ENCODE results near the gene NRSN1. TPM values are rescaled to one million over a fixed set of nuclear protein-coding genes. Genes with fewer than 3 reads are reported as not detected.
"Not testable (repeated sequence)": the region's sequence is repeated elsewhere in the genome, so short reads cannot be mapped to it uniquely, and the experiment has no call there.

Gene NRSN1
- total RNA-seq, 1 donor from 2014 or later = not detected

DNA sequence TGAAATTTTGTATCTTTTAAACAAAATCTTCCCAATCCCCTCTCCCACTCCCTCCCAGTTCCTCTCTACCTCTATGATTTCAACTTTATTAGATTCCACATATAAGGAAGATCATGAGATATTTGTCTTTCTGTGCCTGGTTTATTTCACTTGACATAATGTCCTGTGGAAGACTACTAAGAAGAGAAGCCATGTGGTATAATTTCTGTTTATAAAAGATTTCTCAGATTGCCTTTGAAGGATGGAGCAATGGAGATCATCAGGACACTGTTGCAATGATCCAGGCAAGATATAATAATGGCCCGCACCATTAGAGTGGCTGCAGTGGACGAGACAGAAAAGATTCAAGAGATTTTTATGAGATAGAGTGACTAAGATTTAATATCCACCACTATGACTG lies 13.1 kb downstream of the NRSN1 start:
- no peak for DNase-seq (ENCODE audit: low read depth)
- H3K4me3 ChIP-seq (ENCODE audit: low read depth, low read length) = no peak overlapping the region
- TF ChIP-seq, protein P1, sequence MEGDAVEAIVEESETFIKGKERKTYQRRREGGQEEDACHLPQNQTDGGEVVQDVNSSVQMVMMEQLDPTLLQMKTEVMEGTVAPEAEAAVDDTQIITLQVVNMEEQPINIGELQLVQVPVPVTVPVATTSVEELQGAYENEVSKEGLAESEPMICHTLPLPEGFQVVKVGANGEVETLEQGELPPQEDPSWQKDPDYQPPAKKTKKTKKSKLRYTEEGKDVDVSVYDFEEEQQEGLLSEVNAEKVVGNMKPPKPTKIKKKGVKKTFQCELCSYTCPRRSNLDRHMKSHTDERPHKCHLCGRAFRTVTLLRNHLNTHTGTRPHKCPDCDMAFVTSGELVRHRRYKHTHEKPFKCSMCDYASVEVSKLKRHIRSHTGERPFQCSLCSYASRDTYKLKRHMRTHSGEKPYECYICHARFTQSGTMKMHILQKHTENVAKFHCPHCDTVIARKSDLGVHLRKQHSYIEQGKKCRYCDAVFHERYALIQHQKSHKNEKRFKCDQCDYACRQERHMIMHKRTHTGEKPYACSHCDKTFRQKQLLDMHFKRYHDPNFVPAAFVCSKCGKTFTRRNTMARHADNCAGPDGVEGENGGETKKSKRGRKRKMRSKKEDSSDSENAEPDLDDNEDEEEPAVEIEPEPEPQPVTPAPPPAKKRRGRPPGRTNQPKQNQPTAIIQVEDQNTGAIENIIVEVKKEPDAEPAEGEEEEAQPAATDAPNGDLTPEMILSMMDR (conservative IDR thresholded peaks at IDR 0.05; ENCODE audit: low read depth, low read length) = no peak

DNA sequence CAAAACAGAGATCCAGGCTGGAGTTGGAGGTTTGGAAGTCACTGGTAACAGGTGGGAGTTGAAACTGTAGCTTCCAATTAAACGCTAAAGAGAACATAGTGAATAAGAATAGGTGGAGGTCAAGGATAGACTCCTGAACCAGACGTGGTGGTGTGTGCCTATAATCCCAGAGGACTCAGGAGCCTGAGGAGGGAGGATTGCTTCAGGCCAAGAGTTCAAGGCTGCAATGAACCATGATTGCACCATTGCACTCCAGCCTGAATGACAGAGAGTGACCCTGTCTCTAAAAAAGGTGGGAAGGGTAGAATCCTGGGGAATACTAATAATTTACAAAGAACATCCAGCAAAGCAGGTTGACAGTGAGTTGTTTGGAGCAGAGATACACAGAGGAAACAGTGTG lies 13.6 kb downstream of the NRSN1 start:
- DNase-seq (ENCODE audit: low read depth) = no peak
- no peak overlapping the region for H3K4me3 ChIP-seq (ENCODE audit: low read depth, low read length)
- TF ChIP-seq, protein P1 (conservative IDR thresholded peaks at IDR 0.05; ENCODE audit: low read depth, low read length) = no peak

DNA sequence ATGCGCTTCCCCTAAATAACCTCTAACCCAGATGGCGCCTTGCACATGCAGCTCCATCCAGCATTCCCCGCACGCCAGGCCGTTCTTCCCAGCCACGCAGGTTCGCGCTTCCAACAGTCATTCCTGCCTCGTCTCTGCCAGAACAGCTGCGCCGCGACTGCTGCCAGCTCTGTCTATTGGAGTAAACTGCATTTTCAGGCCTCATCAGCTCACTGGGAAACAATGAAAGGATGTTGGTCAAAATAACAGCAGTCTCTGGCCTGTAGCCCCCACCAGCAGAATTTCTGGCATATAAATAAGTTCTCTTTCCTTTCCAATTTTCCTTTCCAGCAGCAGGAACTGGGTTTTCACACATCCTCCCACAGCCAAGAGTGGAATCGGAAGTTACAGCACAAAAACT lies 14.6 kb downstream of the NRSN1 start:
- TF ChIP-seq, protein P1 (conservative IDR thresholded peaks at IDR 0.05; ENCODE audit: low read depth, low read length) = no peak
- H3K4me3 ChIP-seq (ENCODE audit: low read depth, low read length) = no peak overlapping the region
- no peak for DNase-seq (ENCODE audit: low read depth)

DNA sequence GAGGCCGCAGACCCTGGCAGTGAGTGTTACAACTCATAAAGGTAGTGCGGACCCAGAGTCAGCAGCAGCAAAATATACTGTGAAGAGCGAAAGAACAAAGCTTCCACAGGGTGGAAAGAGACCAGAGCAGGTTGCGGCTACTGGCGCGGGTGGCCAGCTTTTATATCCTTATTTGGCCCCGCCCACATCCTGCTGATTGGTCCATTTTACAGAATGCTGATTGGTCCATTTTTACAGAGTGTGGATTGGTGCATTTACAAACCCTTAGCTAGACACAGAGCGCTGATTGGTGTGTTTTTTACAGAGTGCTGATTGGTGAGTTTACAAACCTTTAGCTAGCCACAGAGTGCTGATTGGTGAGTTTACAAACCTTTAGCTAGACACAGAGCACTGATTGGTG lies 16.7 kb downstream of the NRSN1 start:
- not testable (repeated sequence) for H3K4me3 ChIP-seq (ENCODE audit: low read depth, low read length); DNase-seq (ENCODE audit: low read depth)

DNA sequence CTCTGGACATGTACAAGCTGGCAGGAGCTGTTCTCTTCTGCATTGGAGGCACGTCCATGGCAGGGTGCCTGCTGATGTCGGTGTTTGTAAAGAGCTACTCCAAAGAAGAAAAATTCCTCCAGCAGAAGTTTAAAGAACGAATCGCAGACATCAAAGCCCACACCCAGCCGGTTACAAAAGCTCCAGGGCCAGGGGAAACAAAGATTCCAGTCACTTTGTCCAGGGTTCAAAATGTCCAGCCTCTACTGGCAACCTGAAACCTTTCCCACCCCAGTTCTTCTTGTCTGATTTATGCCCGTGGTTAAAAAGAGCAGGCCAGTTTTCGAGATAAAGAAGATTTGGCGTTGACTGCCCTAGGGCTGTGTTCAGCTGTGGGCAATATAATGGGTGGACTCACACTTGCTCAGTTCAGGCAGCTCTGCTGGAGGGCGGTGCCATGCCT lies 19.7 kb downstream of the NRSN1 start:
- DNase-seq (ENCODE audit: low read depth) = no peak
- no peak overlapping the region for H3K4me3 ChIP-seq (ENCODE audit: low read depth, low read length)
- TF ChIP-seq, protein P1 (conservative IDR thresholded peaks at IDR 0.05; ENCODE audit: low read depth, low read length) = no peak

DNA sequence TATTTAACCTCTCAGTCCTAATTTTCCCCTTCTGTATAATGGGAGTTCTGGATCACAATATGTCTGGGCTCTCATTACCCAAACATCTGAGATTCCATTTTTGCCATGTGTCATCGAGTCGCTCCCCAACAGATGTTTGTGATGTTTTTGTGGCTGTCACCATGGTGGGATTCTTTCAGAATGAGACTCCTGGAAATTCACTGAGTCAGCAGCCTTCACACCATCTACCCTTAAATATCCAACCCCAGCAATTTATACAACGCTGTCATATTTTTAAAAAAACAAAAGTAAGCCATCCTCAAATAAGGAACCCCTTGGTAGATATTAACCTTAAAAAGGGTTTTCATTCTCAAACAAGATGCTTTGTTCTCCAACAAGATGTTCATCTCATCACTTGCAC lies 20.9 kb downstream of the NRSN1 start:
- no peak for DNase-seq (ENCODE audit: low read depth)
- no peak overlapping the region for H3K4me3 ChIP-seq (ENCODE audit: low read depth, low read length)
- TF ChIP-seq, protein P1 (conservative IDR thresholded peaks at IDR 0.05; ENCODE audit: low read depth, low read length) = no peak

DNA sequence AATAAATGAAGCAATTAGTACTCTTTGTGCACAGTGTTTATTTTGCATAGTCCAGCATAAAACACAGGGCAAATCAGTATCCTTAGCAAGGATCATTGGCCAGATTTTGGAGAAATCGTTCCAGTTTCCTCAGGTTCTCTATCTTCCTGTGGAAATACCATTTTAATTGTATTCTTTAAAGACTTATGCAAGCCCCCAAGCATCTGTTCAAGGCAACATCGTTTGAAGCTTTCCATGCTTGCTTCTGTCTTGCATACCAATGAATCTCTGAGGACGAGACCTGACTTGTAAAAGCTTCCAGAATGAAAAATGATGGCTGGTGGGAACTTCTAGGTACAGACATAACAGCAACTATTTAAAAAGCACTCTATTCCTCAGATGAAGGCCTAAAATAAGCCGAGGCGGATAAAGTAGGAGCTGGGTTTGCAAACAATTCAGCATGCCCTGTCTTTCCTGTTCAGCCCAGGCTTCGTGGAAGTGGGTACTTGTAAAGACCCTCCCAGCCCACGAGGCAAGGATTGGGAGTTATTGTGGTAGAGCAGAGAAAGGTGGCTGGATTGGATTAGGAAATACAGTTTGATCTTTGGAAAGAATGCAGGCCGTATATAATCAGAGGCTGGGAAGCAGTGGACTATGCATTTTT lies 21.6 kb downstream of the NRSN1 start:
- H3K4me3 ChIP-seq (ENCODE audit: low read depth, low read length) = no peak overlapping the region
- no peak for DNase-seq (ENCODE audit: low read depth)
- TF ChIP-seq, protein P1 (conservative IDR thresholded peaks at IDR 0.05; ENCODE audit: low read depth, low read length) = no peak

All from epithelial cell of proximal tubule (primary cell).